Neuronal stem cell (in vitro differentiated cells): ENCODE results near the gene AGAP1. TPM values are rescaled to one million over a fixed set of nuclear protein-coding genes. Genes with fewer than 3 reads are reported as not detected.
A peak's percentile ranks its signal among the peaks of the same experiment; 100 is the strongest.

Experiments used
- DNase-seq: peaks from one replicate; pipeline ENCODE4 v3.0.0-alpha.2; 2013; ENCODE audit warnings: low spot score
- H2AFZ ChIP-seq: one replicate; pipeline ENCODE4 v1.6.1; 2013; ENCODE audit warnings: mild to moderate bottlenecking, low read length, inconsistent platforms
- H2AK5ac ChIP-seq: 2 replicates; pipeline ENCODE4 v1.6.1; 2013; ENCODE audit warnings: low read depth, mild to moderate bottlenecking, inconsistent platforms, low read length, moderate library complexity, mixed read lengths
- H2BK120ac ChIP-seq: 2 replicates; pipeline ENCODE4 v1.6.1; 2013; ENCODE audit warnings: low read depth, mild to moderate bottlenecking, inconsistent platforms, low read length, moderate library complexity, mixed read lengths
- H2BK12ac ChIP-seq: one replicate; pipeline ENCODE4 v1.6.1; 2013; ENCODE audit warnings: low read length, inconsistent platforms
- H2BK15ac ChIP-seq: 2 replicates; pipeline ENCODE4 v1.6.1; 2013; ENCODE audit warnings: mild to moderate bottlenecking, low read length, inconsistent platforms, mixed read lengths
- H2BK5ac ChIP-seq: one replicate; pipeline ENCODE4 v1.6.1; 2013; ENCODE audit warnings: inconsistent platforms, mild to moderate bottlenecking, low read length, moderate library complexity
- H3K14ac ChIP-seq: one replicate; pipeline ENCODE4 v1.6.1; 2013; ENCODE audit warnings: low read length, inconsistent platforms
- H3K18ac ChIP-seq: 2 replicates; pipeline ENCODE4 v1.6.1; 2013; ENCODE audit warnings: low read length, inconsistent platforms
- H3K23ac ChIP-seq: 2 replicates; pipeline ENCODE4 v1.6.1; 2013; ENCODE audit warnings: low read depth, mild to moderate bottlenecking, mixed read lengths, low read length, inconsistent platforms; ENCODE audit not compliant: poor library complexity
- H3K27ac ChIP-seq: replicated peaks from 3 replicates; pipeline ENCODE4 v1.5.1; 2013; ENCODE audit warnings: low read length, inconsistent platforms
- H3K27me3 ChIP-seq, 3 experiments: 2 replicates each; pipeline ENCODE4 v1.6.1; 2013; ENCODE audit warnings: low read length in 3 of 3, mild to moderate bottlenecking in 2 of 3, inconsistent platforms in 1 of 3, low read depth in 1 of 3, mixed read lengths in 1 of 3, moderate library complexity in 1 of 3; ENCODE audit not compliant: control insufficient read depth in 3 of 3, insufficient read depth in 3 of 3
- H3K36me3 ChIP-seq, 2 donors: replicated peaks in 1 of 2; 2 replicates each; pipeline ENCODE4 v1.6.1; 2013; ENCODE audit warnings: low read length in 2 of 2; ENCODE audit not compliant: control insufficient read depth in 2 of 2, insufficient read depth in 2 of 2
- H3K4ac ChIP-seq: 2 replicates; pipeline ENCODE4 v1.6.1; 2013; ENCODE audit warnings: inconsistent platforms, mild to moderate bottlenecking, low read length, moderate library complexity
- H3K4me1 ChIP-seq, 2 donors: 1 replicate in 1 of 2; 2 replicates in 1 of 2; pipeline ENCODE4 v1.6.1; 2013; ENCODE audit warnings: low read length in 2 of 2, low read depth in 1 of 2; ENCODE audit not compliant: control insufficient read depth in 2 of 2, insufficient read depth in 1 of 2
- H3K4me2 ChIP-seq: one replicate; pipeline ENCODE4 v1.6.1; 2013; ENCODE audit warnings: mild to moderate bottlenecking, low read length, inconsistent platforms; ENCODE audit not compliant: insufficient read depth, poor library complexity, severe bottlenecking
- H3K4me3 ChIP-seq, 2 donors: 2 replicates each; pipeline ENCODE4 v1.5.1; 2013; ENCODE audit warnings: low read length in 2 of 2, mild to moderate bottlenecking in 2 of 2, inconsistent platforms in 1 of 2, moderate library complexity in 1 of 2
- H3K79me1 ChIP-seq: one replicate; pipeline ENCODE4 v1.6.1; 2013; ENCODE audit warnings: low read depth, mild to moderate bottlenecking, inconsistent platforms, low read length, moderate library complexity
- H3K9ac ChIP-seq: one replicate; pipeline ENCODE4 v1.6.1; 2013; ENCODE audit warnings: mild to moderate bottlenecking, low read depth, low read length, inconsistent platforms; ENCODE audit not compliant: poor library complexity
- H3K9me3 ChIP-seq, 2 donors: replicated peaks in 1 of 2; 2 replicates each; pipeline versions ENCODE3 to v1.6.1; 2013; ENCODE audit warnings: low read length in 2 of 2, mild to moderate bottlenecking in 2 of 2, inconsistent platforms in 1 of 2, low read depth in 1 of 2, mixed read lengths in 1 of 2, moderate library complexity in 1 of 2; ENCODE audit not compliant: control insufficient read depth in 2 of 2, insufficient read depth in 1 of 2
- H4K8ac ChIP-seq: one replicate; pipeline ENCODE4 v1.6.1; 2013; ENCODE audit warnings: low read depth, mild to moderate bottlenecking, inconsistent platforms, low read length, moderate library complexity
- H4K91ac ChIP-seq: one replicate; pipeline ENCODE4 v1.6.1; 2013; ENCODE audit warnings: low read length, low read depth, mild to moderate bottlenecking, inconsistent platforms; ENCODE audit not compliant: poor library complexity
- WGBS, 2 donors: extraction: QIAGEN DNeasy Blood & Tissue Kit; methylation state at CpG; one replicate each; pipeline ENCODE4 v1.1.7; 2013; ENCODE audit warnings: missing lambda C conversion rate in 2 of 2, mixed read lengths in 1 of 2; ENCODE audit not compliant: insufficient read length in 2 of 2, insufficient replicate concordance in 1 of 2; ENCODE audit errors: extremely low coverage in 2 of 2; 5-methylcytosine and 5-hydroxymethylcytosine counted together
- polyA plus RNA-seq, 2 experiments: library from polyadenylated mRNA; stranded (reverse); fragments of 200-250 nt; gene quantifications; one replicate each; pipeline ENCODE4 v1.2.3, GENCODE V29; 2013

The AGAP1 gene
- polyA plus RNA-seq (2013, experiment 1 of 2): 18.3 TPM
- 17.8 TPM for polyA plus RNA-seq (2013, experiment 2 of 2)

GRCh38 chr2:235493775-235494715 is at the start of gene AGAP1:
AGAP1 (plus strand) TSS chr2:235494043.
- Histone ChIP-seq H2BK12ac (peak within 1 kb of the TSS; percentile 75), H3K4me2 (peak within 1 kb of the TSS; percentile 96), H3K4me1 (peaks cover 12 to 16% of the 10 kb centered on the region in 2 donors), H3K9me3 (no peaks in the 10 kb centered on the region), H3K14ac (peak within 1 kb of the TSS; percentile 77), H2BK5ac (peak within 1 kb of the TSS; percentile 58), H4K91ac (no peak within 1 kb of the TSS), H4K8ac (peak within 1 kb of the TSS; percentile 98), H3K4ac (peak within 1 kb of the TSS; percentile 43), H3K27ac (peak within 1 kb of the TSS; percentile 30), H3K79me1 (peaks cover 13% of the 10 kb centered on the region), H3K36me3 (peaks cover 0 to 8% of the 10 kb centered on the region in 2 donors), H3K23ac (peak within 1 kb of the TSS; percentile 96), H2BK15ac (peak within 1 kb of the TSS; percentile 41), H3K9ac (peak within 1 kb of the TSS; percentile 98), H3K4me3 (peak within 1 kb of the TSS; percentile 94 to 97), H3K18ac (peak within 1 kb of the TSS; percentile 98), H2AFZ (peak within 1 kb of the TSS; percentile 98), H3K27me3 (no peaks in the 10 kb centered on the region), H2BK120ac (no peak within 1 kb of the TSS), H2AK5ac (peak within 1 kb of the TSS; percentile 94)
- peak; percentile 86 for DNase-seq
- no CpG with 5 or more reads among the region's 156 CpGs for WGBS, 2 donors

GRCh38 chr2:235444101-235444597 is 49.7 kb upstream of the AGAP1 start:
- no peak overlapping the region for H2BK12ac ChIP-seq
- no peak for DNase-seq
- no CpG with 5 or more reads among the region's 7 CpGs for WGBS, 2 donors
- H3K18ac ChIP-seq: no peak overlapping the region
- H3K36me3 ChIP-seq: no peaks in the 10 kb centered on the region
- no peak overlapping the region for H3K4ac ChIP-seq
- no peak overlapping the region for H3K14ac ChIP-seq
- H3K4me3 ChIP-seq: no peak overlapping the region
- H2BK15ac ChIP-seq: no peak overlapping the region
- peaks cover 0 to 4% (median 0%) of the 10 kb centered on the region in 3 experiments for H3K27me3 ChIP-seq
- H2AK5ac ChIP-seq: no peak overlapping the region
- H3K27ac ChIP-seq: no peak overlapping the region
- no peak overlapping the region for H4K91ac ChIP-seq
- H3K79me1 ChIP-seq: no peaks in the 10 kb centered on the region
- H3K9me3 ChIP-seq: peaks cover 0 to 2% of the 10 kb centered on the region in 2 donors
- H4K8ac ChIP-seq: no peak overlapping the region
- H3K23ac ChIP-seq: no peak overlapping the region
- H2AFZ ChIP-seq: no peak overlapping the region
- H3K4me2 ChIP-seq: no peak overlapping the region
- no peak overlapping the region for H3K9ac ChIP-seq
- H2BK120ac ChIP-seq: no peak overlapping the region
- no peak overlapping the region for H2BK5ac ChIP-seq
- H3K4me1 ChIP-seq: no peaks in the 10 kb centered on the region

- H3K27ac ChIP-seq: no peak overlapping the region
- H2AFZ ChIP-seq: no peak overlapping the region
- WGBS, 2 donors: no CpG with 5 or more reads among the region's 6 CpGs
- H3K36me3 ChIP-seq: no peaks in the 10 kb centered on the region
- no peak for DNase-seq
- no peak overlapping the region for H3K18ac ChIP-seq
- H4K91ac ChIP-seq: no peak overlapping the region
- no peak overlapping the region for H3K4me3 ChIP-seq
- no peak overlapping the region for H2BK12ac ChIP-seq
- H3K4ac ChIP-seq: no peak overlapping the region
- no peak overlapping the region for H3K4me2 ChIP-seq
- no peak overlapping the region for H3K9ac ChIP-seq
- no peak overlapping the region for H2AK5ac ChIP-seq
- H3K27me3 ChIP-seq: peaks cover 0 to 4% (median 0%) of the 10 kb centered on the region in 3 experiments
- no peaks in the 10 kb centered on the region for H3K79me1 ChIP-seq
- H3K9me3 ChIP-seq: peaks cover 0 to 2% of the 10 kb centered on the region in 2 donors
- no peak overlapping the region for H3K14ac ChIP-seq
- no peak overlapping the region for H3K23ac ChIP-seq
- H3K4me1 ChIP-seq: no peaks in the 10 kb centered on the region
- no peak overlapping the region for H4K8ac ChIP-seq
- H2BK15ac ChIP-seq: peak overlapping the region; percentile 21
- H2BK5ac ChIP-seq: no peak overlapping the region
- H2BK120ac ChIP-seq: no peak overlapping the region
Observed at GRCh38 chr2:235445116-235445515, 48.7 kb upstream of the AGAP1 start.

GRCh38 chr2:235446082-235446481 is 47.8 kb upstream of the AGAP1 start:
- no peak overlapping the region for H2BK15ac ChIP-seq
- no peaks in the 10 kb centered on the region for H3K36me3 ChIP-seq
- no CpG with 5 or more reads among the region's 5 CpGs for whole genome bisulfite sequencing, 2 donors
- H2BK5ac ChIP-seq: no peak overlapping the region
- H2AK5ac ChIP-seq: no peak overlapping the region
- no peak overlapping the region for H3K4me2 ChIP-seq
- no peak overlapping the region for H4K91ac ChIP-seq
- no peak overlapping the region for H2BK120ac ChIP-seq
- no peak overlapping the region for H4K8ac ChIP-seq
- H3K9ac ChIP-seq: no peak overlapping the region
- no peak overlapping the region for H3K4me3 ChIP-seq
- no peak for DNase-seq
- H3K9me3 ChIP-seq: peaks cover 0 to 2% of the 10 kb centered on the region in 2 donors
- H3K18ac ChIP-seq: no peak overlapping the region
- no peak overlapping the region for H2AFZ ChIP-seq
- no peak overlapping the region for H3K4ac ChIP-seq
- peaks cover 0 to 2% (median 0%) of the 10 kb centered on the region in 3 experiments for H3K27me3 ChIP-seq
- no peak overlapping the region for H3K14ac ChIP-seq
- no peaks in the 10 kb centered on the region for H3K79me1 ChIP-seq
- H2BK12ac ChIP-seq: no peak overlapping the region
- H3K27ac ChIP-seq: no peak overlapping the region
- no peak overlapping the region for H3K23ac ChIP-seq
- H3K4me1 ChIP-seq: no peaks in the 10 kb centered on the region
